Hair follicle dermal papilla cell (primary cell): ENCODE results near the gene CGN. TPM values are rescaled to one million over a fixed set of nuclear protein-coding genes. Genes with fewer than 3 reads are reported as not detected.

Experiments used
- small RNA-seq: library from RNA; depleted of rRNA; stranded (forward); fragments of <200 nt; gene quantifications from one replicate; pipeline ENCODE3, GENCODE V24; 2012
- total RNA-seq: library from RNA; depleted of rRNA; stranded (reverse); fragments of >200 nt; gene quantifications from 2 replicates; pipeline ENCODE4 v1.2.3, GENCODE V29; 2012

The CGN gene, protein sequence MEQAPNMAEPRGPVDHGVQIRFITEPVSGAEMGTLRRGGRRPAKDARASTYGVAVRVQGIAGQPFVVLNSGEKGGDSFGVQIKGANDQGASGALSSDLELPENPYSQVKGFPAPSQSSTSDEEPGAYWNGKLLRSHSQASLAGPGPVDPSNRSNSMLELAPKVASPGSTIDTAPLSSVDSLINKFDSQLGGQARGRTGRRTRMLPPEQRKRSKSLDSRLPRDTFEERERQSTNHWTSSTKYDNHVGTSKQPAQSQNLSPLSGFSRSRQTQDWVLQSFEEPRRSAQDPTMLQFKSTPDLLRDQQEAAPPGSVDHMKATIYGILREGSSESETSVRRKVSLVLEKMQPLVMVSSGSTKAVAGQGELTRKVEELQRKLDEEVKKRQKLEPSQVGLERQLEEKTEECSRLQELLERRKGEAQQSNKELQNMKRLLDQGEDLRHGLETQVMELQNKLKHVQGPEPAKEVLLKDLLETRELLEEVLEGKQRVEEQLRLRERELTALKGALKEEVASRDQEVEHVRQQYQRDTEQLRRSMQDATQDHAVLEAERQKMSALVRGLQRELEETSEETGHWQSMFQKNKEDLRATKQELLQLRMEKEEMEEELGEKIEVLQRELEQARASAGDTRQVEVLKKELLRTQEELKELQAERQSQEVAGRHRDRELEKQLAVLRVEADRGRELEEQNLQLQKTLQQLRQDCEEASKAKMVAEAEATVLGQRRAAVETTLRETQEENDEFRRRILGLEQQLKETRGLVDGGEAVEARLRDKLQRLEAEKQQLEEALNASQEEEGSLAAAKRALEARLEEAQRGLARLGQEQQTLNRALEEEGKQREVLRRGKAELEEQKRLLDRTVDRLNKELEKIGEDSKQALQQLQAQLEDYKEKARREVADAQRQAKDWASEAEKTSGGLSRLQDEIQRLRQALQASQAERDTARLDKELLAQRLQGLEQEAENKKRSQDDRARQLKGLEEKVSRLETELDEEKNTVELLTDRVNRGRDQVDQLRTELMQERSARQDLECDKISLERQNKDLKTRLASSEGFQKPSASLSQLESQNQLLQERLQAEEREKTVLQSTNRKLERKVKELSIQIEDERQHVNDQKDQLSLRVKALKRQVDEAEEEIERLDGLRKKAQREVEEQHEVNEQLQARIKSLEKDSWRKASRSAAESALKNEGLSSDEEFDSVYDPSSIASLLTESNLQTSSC
- 0.12 TPM in 1 of 2 replicates, not detected in the other for total RNA-seq

GRCh38 chr1:151510957-151511635 is at the start of gene CGN:
Gene CGN (plus strand): TSS chr1:151511387. CDS start chr1:151518520, 7,133 bp downstream.

DNA sequence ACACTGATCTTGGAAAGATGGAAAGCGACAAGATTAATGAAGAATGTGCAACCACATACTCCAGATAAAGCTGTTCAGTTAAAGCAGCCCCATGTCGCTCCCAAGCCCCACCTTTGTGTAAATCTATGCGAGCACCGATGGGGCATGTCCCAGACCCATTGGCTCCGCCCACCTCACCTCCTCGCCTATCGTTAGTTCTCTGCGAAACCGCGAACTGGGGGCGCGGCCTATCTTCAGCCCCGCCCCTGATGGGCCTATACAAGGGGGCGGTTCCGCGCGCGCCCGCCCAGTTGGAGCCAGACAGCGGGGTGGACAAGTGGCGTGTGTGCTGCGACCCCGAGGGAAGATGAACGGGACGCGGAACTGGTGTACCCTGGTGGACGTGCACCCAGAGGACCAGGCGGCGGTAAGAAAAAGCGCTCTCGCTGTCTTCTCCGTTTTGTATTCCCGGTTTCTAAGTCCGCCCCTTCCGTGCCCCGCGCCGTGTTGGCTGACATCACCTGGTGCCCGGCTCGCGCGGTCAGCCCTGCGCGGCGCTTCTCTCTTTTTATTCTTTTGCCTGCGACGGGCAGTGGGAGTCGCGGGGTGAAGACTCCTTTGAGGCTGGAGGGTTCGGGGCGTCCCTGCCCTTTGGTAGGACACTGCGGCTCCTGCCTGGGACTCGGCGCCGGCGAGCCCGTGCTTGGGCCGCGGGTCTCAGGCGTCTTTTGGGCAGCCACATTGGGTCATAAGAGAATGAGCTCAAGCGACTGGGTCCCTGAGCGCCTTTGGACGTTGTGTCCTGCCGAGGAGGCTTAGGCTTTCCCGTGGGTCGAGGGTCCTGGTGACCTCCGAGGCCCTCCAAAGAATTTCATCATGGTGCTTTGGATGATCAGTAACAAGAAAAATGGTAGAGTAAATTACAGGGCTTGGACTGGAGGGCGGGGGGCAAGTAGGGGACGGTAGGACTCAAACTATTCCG is 29.1 kb downstream of the CGN start, which contains the start of gene TUFT1:
Gene TUFT1, plus strand, starts transcription at position 289 of the 961 bp plus-strand sequence. Its CDS starts 58 bp downstream, at position 347.

Small RNAs within 50 kb of the gene (small RNA-seq; reads per million reads assigned to genes)
- not detected for gene MIR554
- gene RF00405: not detected

Other genes with a start within 250 kb of the CGN start
- 23.3 and 27.4 TPM in 2 replicates for gene ZNF687, start 229.1 kb upstream of the CGN start, total RNA-seq
- 92.2 and 93.9 TPM in 2 replicates for gene PI4KB, start 184.0 kb upstream of the CGN start, total RNA-seq
- 31.3 and 33.4 TPM in 2 replicates for gene RFX5, start 164.1 kb upstream of the CGN start, total RNA-seq
- 43.8 and 51.8 TPM in 2 replicates for gene SELENBP1, start 138.7 kb upstream of the CGN start, total RNA-seq
- 204 and 248 TPM in 2 replicates for gene PSMB4, start 111.8 kb upstream of the CGN start, total RNA-seq
- 28.9 and 46.9 TPM in 2 replicates for gene POGZ, start 51.9 kb upstream of the CGN start, total RNA-seq
- 14.8 and 24.7 TPM in 2 replicates for gene TUFT1, start 28.9 kb downstream of the CGN start, total RNA-seq
- gene SNX27, start 100.7 kb downstream of the CGN start, total RNA-seq: 27.3 and 28.7 TPM in 2 replicates
- not detected in 2 replicates for gene CELF3, start 205.4 kb downstream of the CGN start, total RNA-seq
- not detected in 2 replicates for gene RIIAD1, start 210.1 kb downstream of the CGN start, total RNA-seq